ENCODE results near the gene SCEL. TPM values are rescaled to one million over a fixed set of nuclear protein-coding genes. Genes with fewer than 3 reads are reported as not detected.

The SCEL gene
- total and polyA plus RNA-seq, 2 donors (not counting 3 experiments of a cell fraction or from before 2014, with no cell fraction given): not detected

- Histone ChIP-seq H4K20me1 (replicated peaks; ENCODE audit: control insufficient read depth, extremely low read depth, insufficient read depth, low read length) (no peaks in the 10 kb centered on the region), H3K27me3 (ENCODE audit: control insufficient read depth in 2 of 2, insufficient read depth in 2 of 2, low read length in 2 of 2) (no peaks in the 10 kb centered on the region), H3K4me1 (ENCODE audit: control insufficient read depth, extremely low read depth, insufficient read depth, low read length) (no peaks in the 10 kb centered on the region), H3K4me3 (replicated peaks in 1 of 3; ENCODE audit: insufficient read depth in 1 of 3, low read depth in 1 of 3, low read length in 3 of 3) (no peak overlapping the region), H3K4me2 (ENCODE audit: insufficient read depth, low read length) (no peak overlapping the region), H3K36me3 (ENCODE audit: control insufficient read depth in 2 of 2, extremely low read depth in 1 of 2, insufficient read depth in 2 of 2, low read length in 2 of 2) (no peaks in the 10 kb centered on the region), H3K9me1 (replicated peaks; ENCODE audit: control insufficient read depth, extremely low read depth, insufficient read depth, low read length) (no peaks in the 10 kb centered on the region), H3K9ac (replicated peaks; ENCODE audit: extremely low read depth, insufficient read depth, low read length) (no peak overlapping the region), H3K27ac (ENCODE audit: insufficient read depth, low read depth, low read length) (no peak overlapping the region), H3K9me3 (replicated peaks; ENCODE audit: control insufficient read depth, insufficient read depth, low read length) (no peaks in the 10 kb centered on the region), H2AFZ (ENCODE audit: low read depth, low read length) (no peak overlapping the region), H3K79me2 (ENCODE audit: control insufficient read depth, insufficient read depth, low read length) (no peaks in the 10 kb centered on the region)
- FAIRE-seq (no peak), DNase-seq (ENCODE audit: low read depth, low spot score) (no peak)
- BruUV-seq (replicated peaks): no TSS peak
- TF ChIP-seq CTCF (IDR thresholded peaks at IDR 0.05; ENCODE audit: extremely low read depth in 1 of 2, insufficient read depth in 1 of 2, low read depth in 1 of 2, low read length in 2 of 2) (no peak), POLR2AphosphoS5 (IDR thresholded peaks at IDR 0.05; ENCODE audit: insufficient read depth, low read depth, low read length) (no peak), GATA2 (IDR thresholded peaks at IDR 0.05; ENCODE audit: insufficient read depth, insufficient read length, low read depth, low read length) (no peak), POLR2A (IDR thresholded peaks at IDR 0.05; ENCODE audit: low read depth, low read length) (no peak), EZH2 (IDR thresholded peaks at IDR 0.05; ENCODE audit: borderline replicate concordance, low read depth, low read length, severe bottlenecking) (no peak), JUN (IDR thresholded peaks at IDR 0.05; ENCODE audit: borderline replicate concordance, insufficient read depth, insufficient read length, low read depth) (no peak), MAX (IDR thresholded peaks at IDR 0.05; ENCODE audit: insufficient read depth, insufficient read length) (no peak), FOS (IDR thresholded peaks at IDR 0.05; ENCODE audit: borderline replicate concordance, insufficient read depth, low read length) (no peak), MYC (IDR thresholded peaks at IDR 0.05; ENCODE audit: low read depth, low read length) (no peak)
- CTCF ChIA-PET: no interaction called here
- POLR2A ChIA-PET: no interaction called here
- intact Hi-C loops (cut with micrococcal nuclease) (no loop called here), dilution Hi-C loops (cut with MboI; ENCODE audit: extremely low pct_ligation_motif_present, low sequenced_read_pairs) (no loop called here)
These were observed 102.1 kb downstream of the SCEL start for GRCh38 chr13:77637588-77637987.

Data from endothelial cell of umbilical vein (primary cell).